CD4-positive, CD25-positive, alpha-beta regulatory T cell (primary cell): ENCODE measurements around the gene ECE2. TPM values are rescaled to one million over a fixed set of nuclear protein-coding genes. Genes with fewer than 3 reads are reported as not detected.

ENCODE experiments used
- polyA plus RNA-seq, 4 donors: library from polyadenylated mRNA; unstranded; fragments of 300-500 nt; fragmentation: Illumina TruSeq; gene quantifications; one replicate each; pipeline ENCODE4 v1.2.3, GENCODE V29; 2021
- total RNA-seq: library from RNA; stranded (reverse); gene quantifications from one replicate; pipeline ENCODE4 v1.2.3, GENCODE V29; 2022

Gene ECE2
- total and polyA plus RNA-seq, 5 donors from 2014 or later = not detected

Other genes with a start within 250 kb of the ECE2 start
- not detected for gene HTR3D, start 244.3 kb upstream of the ECE2 start, total RNA-seq
- not detected for gene HTR3D, start 244.3 kb upstream of the ECE2 start, polyA plus RNA-seq
- gene HTR3C, start 223.0 kb upstream of the ECE2 start, total RNA-seq = not detected
- not detected for gene HTR3C, start 223.0 kb upstream of the ECE2 start, polyA plus RNA-seq
- gene HTR3E, start 179.0 kb upstream of the ECE2 start, total RNA-seq = not detected
- not detected for gene HTR3E, start 179.0 kb upstream of the ECE2 start, polyA plus RNA-seq
- gene EIF2B5, start 140.7 kb upstream of the ECE2 start, total RNA-seq = 51.0 TPM
- 10 to 100 TPM; 50.6 to 60.1 (median 55.3) TPM for gene EIF2B5, start 140.7 kb upstream of the ECE2 start, polyA plus RNA-seq
- 36.2 TPM for gene DVL3, start 120.6 kb upstream of the ECE2 start, total RNA-seq
- 10 to 100 TPM in 1 of 4 donors, 1 to 10 TPM in 3; 4.1 to 11.0 (median 5.9) TPM for gene DVL3, start 120.6 kb upstream of the ECE2 start, polyA plus RNA-seq
- gene AP2M1, start 101.2 kb upstream of the ECE2 start, total RNA-seq = 150 TPM
- gene AP2M1, start 101.2 kb upstream of the ECE2 start, polyA plus RNA-seq = 100 to 1,000 TPM; 232 to 294 (median 248) TPM
- 128 TPM for gene ABCF3, start 89.8 kb upstream of the ECE2 start, total RNA-seq
- gene ABCF3, start 89.8 kb upstream of the ECE2 start, polyA plus RNA-seq = 10 to 100 TPM; 38.6 to 51.4 (median 40.5) TPM
- gene VWA5B2, start 46.4 kb upstream of the ECE2 start, total RNA-seq = not detected
- gene VWA5B2, start 46.4 kb upstream of the ECE2 start, polyA plus RNA-seq = under 1 TPM in 1 of 4 donors, not detected in 3; 0.74 TPM
- 22.6 TPM for gene ALG3, start 27.1 kb upstream of the ECE2 start, total RNA-seq
- gene ALG3, start 27.1 kb upstream of the ECE2 start, polyA plus RNA-seq = 10 to 100 TPM; 49.6 to 64.0 (median 56.8) TPM
- 0.84 TPM for gene EEF1AKMT4, start 26.4 kb upstream of the ECE2 start, total RNA-seq
- 1 to 10 TPM; 5.1 to 7.5 (median 5.7) TPM for gene EEF1AKMT4, start 26.4 kb upstream of the ECE2 start, polyA plus RNA-seq
- gene CAMK2N2, start 14.5 kb upstream of the ECE2 start, total RNA-seq = 0.37 TPM
- not detected for gene CAMK2N2, start 14.5 kb upstream of the ECE2 start, polyA plus RNA-seq
- 162 TPM for gene PSMD2, start 23.2 kb downstream of the ECE2 start, total RNA-seq
- 100 to 1,000 TPM; 151 to 206 (median 190) TPM for gene PSMD2, start 23.2 kb downstream of the ECE2 start, polyA plus RNA-seq
- gene EIF4G1, start 38.6 kb downstream of the ECE2 start, total RNA-seq = 182 TPM
- gene EIF4G1, start 38.6 kb downstream of the ECE2 start, polyA plus RNA-seq = 10 to 100 TPM; 13.7 to 18.8 (median 16.5) TPM
- gene FAM131A, start 61.6 kb downstream of the ECE2 start, total RNA-seq = 13.8 TPM
- gene FAM131A, start 61.6 kb downstream of the ECE2 start, polyA plus RNA-seq = 1 to 10 TPM; 2.0 to 4.3 (median 2.3) TPM
- 4.7 TPM for gene CLCN2, start 85.6 kb downstream of the ECE2 start, total RNA-seq
- gene CLCN2, start 85.6 kb downstream of the ECE2 start, polyA plus RNA-seq = under 1 TPM in 3 of 4 donors, not detected in 1; 0.30 to 0.59 (median 0.54) TPM
- 39.4 TPM for gene POLR2H, start 85.7 kb downstream of the ECE2 start, total RNA-seq
- 10 to 100 TPM; 56.8 to 64.9 (median 60.3) TPM for gene POLR2H, start 85.7 kb downstream of the ECE2 start, polyA plus RNA-seq
- not detected for gene THPO, start 102.2 kb downstream of the ECE2 start, total RNA-seq
- not detected for gene THPO, start 102.2 kb downstream of the ECE2 start, polyA plus RNA-seq
- not detected for gene CHRD, start 104.0 kb downstream of the ECE2 start, total RNA-seq
- gene CHRD, start 104.0 kb downstream of the ECE2 start, polyA plus RNA-seq = not detected